DOHH2 (cell line): ENCODE measurements around the gene PACSIN1.

Experiments
- EZH2phosphoT487 ChIP-seq: fragments of 200-600 bp; sonication (generic); IDR thresholded peaks from 2 replicates; pipeline ENCODE4 v1.6.1; 2017; ENCODE audit warnings: borderline replicate concordance, mild to moderate bottlenecking, antibody characterized with exemption, low read length, moderate library complexity, mixed read lengths
- TF ChIP-seq, protein P1 (sequence below): fragments of 200-600 bp; sonication (generic); IDR thresholded peaks from one replicate; pipeline ENCODE4 v1.5.1; 2014; ENCODE audit warnings: antibody characterized with exemption, mild to moderate bottlenecking, low read depth, low read length; ENCODE audit not compliant: poor library complexity, severe bottlenecking

DNA sequence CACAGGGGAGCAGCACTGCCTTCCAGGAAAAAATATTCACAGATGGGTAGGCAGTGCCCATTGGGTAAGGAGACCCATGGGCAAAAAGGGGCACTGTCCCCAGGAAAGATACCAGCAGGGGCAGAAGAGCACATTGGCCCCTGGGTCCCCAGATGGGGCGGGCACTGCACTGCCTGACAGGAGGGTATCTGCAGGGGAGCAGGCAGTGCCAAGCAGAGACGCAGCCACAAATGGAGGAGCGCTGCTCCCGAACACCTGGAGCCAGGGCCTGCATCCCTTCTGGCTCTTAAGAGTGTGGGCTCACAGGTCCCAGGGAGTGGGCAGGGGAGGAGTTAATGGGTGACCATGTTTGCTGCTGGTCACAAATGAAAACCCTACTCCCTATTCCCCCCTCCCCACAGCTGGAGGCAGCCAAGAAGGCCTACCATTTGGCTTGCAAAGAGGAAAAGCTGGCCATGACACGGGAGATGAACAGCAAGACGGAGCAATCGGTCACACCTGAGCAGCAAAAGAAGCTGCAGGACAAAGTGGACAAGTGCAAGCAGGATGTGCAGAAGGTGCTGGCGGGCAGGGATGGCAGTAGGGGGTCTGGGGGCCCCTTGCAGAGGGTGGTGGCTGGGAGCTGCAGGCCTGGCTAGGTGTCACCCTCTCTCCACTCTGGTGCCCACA is 63.3 kb downstream of the PACSIN1 start:
- TF ChIP-seq, protein P1, sequence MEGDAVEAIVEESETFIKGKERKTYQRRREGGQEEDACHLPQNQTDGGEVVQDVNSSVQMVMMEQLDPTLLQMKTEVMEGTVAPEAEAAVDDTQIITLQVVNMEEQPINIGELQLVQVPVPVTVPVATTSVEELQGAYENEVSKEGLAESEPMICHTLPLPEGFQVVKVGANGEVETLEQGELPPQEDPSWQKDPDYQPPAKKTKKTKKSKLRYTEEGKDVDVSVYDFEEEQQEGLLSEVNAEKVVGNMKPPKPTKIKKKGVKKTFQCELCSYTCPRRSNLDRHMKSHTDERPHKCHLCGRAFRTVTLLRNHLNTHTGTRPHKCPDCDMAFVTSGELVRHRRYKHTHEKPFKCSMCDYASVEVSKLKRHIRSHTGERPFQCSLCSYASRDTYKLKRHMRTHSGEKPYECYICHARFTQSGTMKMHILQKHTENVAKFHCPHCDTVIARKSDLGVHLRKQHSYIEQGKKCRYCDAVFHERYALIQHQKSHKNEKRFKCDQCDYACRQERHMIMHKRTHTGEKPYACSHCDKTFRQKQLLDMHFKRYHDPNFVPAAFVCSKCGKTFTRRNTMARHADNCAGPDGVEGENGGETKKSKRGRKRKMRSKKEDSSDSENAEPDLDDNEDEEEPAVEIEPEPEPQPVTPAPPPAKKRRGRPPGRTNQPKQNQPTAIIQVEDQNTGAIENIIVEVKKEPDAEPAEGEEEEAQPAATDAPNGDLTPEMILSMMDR = no peak
- no peak for TF ChIP-seq EZH2phosphoT487
